HL-60 (cell line): ENCODE results near the gene SIGLEC12.

Experiments used
- DNase-seq, 2 experiments: peaks; one replicate each; pipeline ENCODE4 v3.0.0-alpha.2; 2010 to 2020; ENCODE audit warnings: low read depth in 1 of 2, low spot score in 1 of 2
- H3K27ac ChIP-seq: fragments of 250-450 bp; sonication (Bioruptor Pico); replicated peaks from 2 replicates; pipeline ENCODE4 v1.5.1; 2020; ENCODE audit warnings: mild to moderate bottlenecking, moderate library complexity
- H3K27me3 ChIP-seq: fragments of 250-450 bp; sonication (Bioruptor Pico); 2 replicates; pipeline ENCODE4 v1.5.1; 2021; ENCODE audit warnings: mild to moderate bottlenecking, moderate library complexity; ENCODE audit not compliant: insufficient read depth, poor library complexity, severe bottlenecking
- H3K4me3 ChIP-seq: replicated peaks from 2 replicates; pipeline ENCODE4 v1.5.1; 2011; ENCODE audit warnings: mild to moderate bottlenecking, control low read depth, low read length; ENCODE audit not compliant: insufficient read depth
- GABPA ChIP-seq: IDR thresholded peaks from 2 replicates; pipeline ENCODE4 v1.6.1; 2012; ENCODE audit warnings: low read depth
- POLR2AphosphoS5 ChIP-seq: IDR thresholded peaks from 2 replicates; pipeline ENCODE4 v1.6.1; 2012; ENCODE audit warnings: low read depth
- REST ChIP-seq: IDR thresholded peaks from 2 replicates; pipeline ENCODE4 v1.6.1; 2012; ENCODE audit warnings: low read depth; ENCODE audit not compliant: insufficient replicate concordance
- SPI1 ChIP-seq: IDR thresholded peaks from 2 replicates; pipeline ENCODE4 v1.6.1; 2012; ENCODE audit warnings: low read depth, mild to moderate bottlenecking, borderline replicate concordance
- TF ChIP-seq, protein P1 (sequence below): IDR thresholded peaks from one replicate; pipeline ENCODE4 v1.5.1; 2011; ENCODE audit warnings: low read length, control low read depth, inconsistent platforms; ENCODE audit not compliant: insufficient read depth

Gene SIGLEC12

DNA sequence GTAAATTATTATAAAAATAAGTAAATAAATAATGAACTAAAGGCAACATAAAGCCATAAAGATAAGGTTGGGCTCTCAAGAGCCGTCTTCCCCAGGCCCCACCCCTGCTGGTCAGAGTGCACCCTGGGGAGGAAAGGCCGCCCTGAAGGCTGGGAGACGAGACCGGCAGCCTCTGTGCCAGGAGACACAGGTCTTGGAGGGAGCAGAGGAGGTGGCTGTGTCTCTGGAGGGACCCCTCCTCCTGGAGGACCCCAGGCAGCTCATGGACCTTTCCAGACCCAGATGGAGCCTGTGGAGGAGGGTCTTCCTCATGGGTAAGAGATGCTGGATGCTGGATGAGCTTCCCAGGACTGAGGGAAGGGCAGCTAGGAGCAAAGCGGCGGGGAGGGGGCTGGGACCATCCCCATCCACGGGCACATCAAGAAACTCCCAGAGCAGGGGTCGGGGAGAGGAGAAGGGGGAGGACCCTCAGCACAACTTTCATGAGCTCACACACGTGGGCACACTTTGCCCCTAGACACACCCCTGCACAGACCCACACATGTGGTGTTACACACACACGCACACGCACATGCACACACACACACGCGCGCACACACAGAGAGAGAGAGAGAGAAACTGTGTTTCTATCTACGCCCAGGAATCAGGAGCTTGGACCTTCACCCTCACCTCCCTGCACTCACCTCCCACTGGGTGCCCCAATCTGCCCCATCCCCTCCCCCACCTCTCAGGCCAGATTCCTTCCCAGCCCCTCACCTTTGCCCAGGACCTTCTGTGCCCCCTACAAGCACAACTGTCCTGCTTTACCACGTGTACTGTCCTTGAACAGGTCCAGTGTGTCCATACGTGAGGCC, 23.0 kb downstream of the SIGLEC12 start, which contains the start of gene CEACAM18:
Gene CEACAM18, plus strand, starts transcription at position 159 of the 854 bp plus-strand sequence.
- no peak within 1 kb of the TSS for H3K27ac ChIP-seq
- H3K4me3 ChIP-seq, result no peak within 1 kb of the TSS
- no peak for DNase-seq
- H3K27me3 ChIP-seq, result no peaks in the 10 kb centered on the region
- TF ChIP-seq POLR2AphosphoS5, result no peak
- TF ChIP-seq, protein P1, sequence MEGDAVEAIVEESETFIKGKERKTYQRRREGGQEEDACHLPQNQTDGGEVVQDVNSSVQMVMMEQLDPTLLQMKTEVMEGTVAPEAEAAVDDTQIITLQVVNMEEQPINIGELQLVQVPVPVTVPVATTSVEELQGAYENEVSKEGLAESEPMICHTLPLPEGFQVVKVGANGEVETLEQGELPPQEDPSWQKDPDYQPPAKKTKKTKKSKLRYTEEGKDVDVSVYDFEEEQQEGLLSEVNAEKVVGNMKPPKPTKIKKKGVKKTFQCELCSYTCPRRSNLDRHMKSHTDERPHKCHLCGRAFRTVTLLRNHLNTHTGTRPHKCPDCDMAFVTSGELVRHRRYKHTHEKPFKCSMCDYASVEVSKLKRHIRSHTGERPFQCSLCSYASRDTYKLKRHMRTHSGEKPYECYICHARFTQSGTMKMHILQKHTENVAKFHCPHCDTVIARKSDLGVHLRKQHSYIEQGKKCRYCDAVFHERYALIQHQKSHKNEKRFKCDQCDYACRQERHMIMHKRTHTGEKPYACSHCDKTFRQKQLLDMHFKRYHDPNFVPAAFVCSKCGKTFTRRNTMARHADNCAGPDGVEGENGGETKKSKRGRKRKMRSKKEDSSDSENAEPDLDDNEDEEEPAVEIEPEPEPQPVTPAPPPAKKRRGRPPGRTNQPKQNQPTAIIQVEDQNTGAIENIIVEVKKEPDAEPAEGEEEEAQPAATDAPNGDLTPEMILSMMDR, result no peak
- no peak for TF ChIP-seq REST
- TF ChIP-seq GABPA, result no peak
- TF ChIP-seq SPI1, result no peak

DNA sequence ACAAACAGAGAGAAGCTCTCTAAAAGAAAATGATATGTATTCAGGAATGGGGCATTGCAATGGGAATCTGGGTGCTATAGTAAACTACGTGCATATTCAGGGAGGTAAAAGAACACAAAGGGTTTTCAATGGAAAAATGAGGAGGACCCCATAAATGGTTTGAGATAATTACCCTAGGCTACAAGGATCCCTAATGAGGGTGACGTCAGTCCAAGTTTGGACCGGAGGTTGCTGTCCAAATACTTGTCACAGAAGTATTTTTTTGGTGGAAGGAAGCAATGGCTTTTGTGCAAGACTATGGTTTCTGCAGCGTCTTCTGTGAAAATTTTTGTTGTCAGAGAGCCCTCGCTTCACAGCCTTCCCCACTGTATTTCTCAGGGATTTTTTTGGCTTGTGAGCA, 24.3 kb downstream of the SIGLEC12 start:
- no peaks in the 10 kb centered on the region for H3K27me3 ChIP-seq

GRCh38 chr19:51476164-51476563, 25.4 kb downstream of the SIGLEC12 start:
- DNase-seq, result no peak
- Histone ChIP-seq H3K27ac (no peak overlapping the region), H3K4me3 (no peak overlapping the region), H3K27me3 (no peaks in the 10 kb centered on the region)
- TF ChIP-seq SPI1 (no peak), POLR2AphosphoS5 (no peak), GABPA (no peak), REST (no peak)
- TF ChIP-seq, protein P1, result no peak

More for the DNA sequence above, 24.3 kb downstream of the SIGLEC12 start:
- no peak for DNase-seq
- H3K4me3 ChIP-seq, result no peak overlapping the region
- TF ChIP-seq SPI1 (no peak), REST (peak; percentile 87)
- H3K27ac ChIP-seq, result no peak overlapping the region
